Measurements from ENCODE around the gene UNC93A. TPM values are rescaled to one million over a fixed set of nuclear protein-coding genes. Genes with fewer than 3 reads are reported as not detected.

The UNC93A gene
- total RNA-seq, 1 experiment from 2014 or later: not detected

GRCh38 chr6:167329014-167329413 is 37.9 kb downstream of the UNC93A start:
- no peaks in the 10 kb centered on the region for H3K9me3 ChIP-seq (ENCODE audit: control insufficient read depth in 1 of 2, insufficient read depth in 1 of 2, low read depth in 1 of 2, low read length in 2 of 2)
- BruUV-seq (replicated peaks): no TSS peak
- H3K9me2 ChIP-seq (ENCODE audit: insufficient read depth): no peaks in the 10 kb centered on the region
- CTCF ChIA-PET: no interaction called here
- intact Hi-C loops (cut with micrococcal nuclease): no loop called here
- H3K79me2 ChIP-seq (ENCODE audit: insufficient read depth, low read length): no peaks in the 10 kb centered on the region
- DNase-seq (ENCODE audit: low read depth, low spot score) (no peak), ATAC-seq (no peak)
- H2AFZ ChIP-seq (ENCODE audit: low read depth, low read length, poor library complexity, severe bottlenecking): no peak overlapping the region
- no peak overlapping the region for H3K4me3 ChIP-seq (replicated peaks in 1 of 2; ENCODE audit: low read depth in 1 of 2, low read length in 2 of 2)
- no peaks in the 10 kb centered on the region for H3K36me3 ChIP-seq (ENCODE audit: control insufficient read depth in 1 of 2, insufficient read depth in 2 of 2, low read length in 2 of 2)
- H4K20me1 ChIP-seq (ENCODE audit: insufficient read depth): no peaks in the 10 kb centered on the region
- no peaks in the 10 kb centered on the region for H3K4me1 ChIP-seq (ENCODE audit: control insufficient read depth in 1 of 2, insufficient read depth in 2 of 2, low read length in 2 of 2)
- H3K27ac ChIP-seq (ENCODE audit: low read depth, low read length): no peak overlapping the region
- POLR2A ChIA-PET: no interaction called here
- H3K4me2 ChIP-seq (ENCODE audit: low read length): no peak overlapping the region
- peaks cover 53% of the 10 kb centered on the region for H3K27me3 ChIP-seq (ENCODE audit: insufficient read depth, low read length)
- no peak overlapping the region for H3K9ac ChIP-seq (ENCODE audit: low read length)
- no peak for TF ChIP-seq CTCF (IDR thresholded peaks at IDR 0.05 in 2 of 3, conservative IDR thresholded peaks at IDR 0.05 in 1 of 3; ENCODE audit: borderline replicate concordance in 1 of 3, insufficient read depth in 1 of 3, low read depth in 2 of 3, low read length in 2 of 3)
- no peak for TF ChIP-seq ZBTB33 (IDR thresholded peaks at IDR 0.05; ENCODE audit: extremely low read depth, insufficient replicate concordance, low read length)
- no peak for TF ChIP-seq CBX3 (IDR thresholded peaks at IDR 0.05; ENCODE audit: low read depth)
- TF ChIP-seq EGR1 (IDR thresholded peaks at IDR 0.05; ENCODE audit: low read depth): no peak
- no peak for TF ChIP-seq MAX (IDR thresholded peaks at IDR 0.05)
- TF ChIP-seq RAD21 (IDR thresholded peaks at IDR 0.05; ENCODE audit: low read depth): no peak
- no peak for TF ChIP-seq ATF3 (IDR thresholded peaks at IDR 0.05)
- TF ChIP-seq POLR2A (IDR thresholded peaks at IDR 0.05; ENCODE audit: borderline replicate concordance, extremely low read depth, insufficient read depth, insufficient read length): no peak
- no peak for TF ChIP-seq SP1 (IDR thresholded peaks at IDR 0.05; ENCODE audit: low read depth)
- no peak for TF ChIP-seq EZH2 (IDR thresholded peaks at IDR 0.05)
- no peak for TF ChIP-seq SIN3A (IDR thresholded peaks at IDR 0.05; ENCODE audit: low read depth)
- RAD21 ChIA-PET (ENCODE audit: low non-redundant PET in 1 of 2, low total read pairs in 2 of 2, uncharacterized antibody in 2 of 2, unreplicated experiment in 2 of 2): interaction anchor here in 1 of 2 experiments (0.6 kb wide), 1 partner anchor 20 kb away, joined by 4 read pairs; no protein-coding TSS in a partner anchor

Data from HCT116 (cell line).